Ramos (cell line): Measurements from ENCODE around the gene RALGPS1.

Source experiments
- in situ Hi-C: fragments of 300-500 bp; cut with MboI; formaldehyde crosslinking; loops from one replicate; pipeline ENCODE4 v1.14.3; 2022; ENCODE audit warnings: low sequenced_read_pairs; ENCODE audit not compliant: unreplicated experiment

Gene RALGPS1

GRCh38 chr9:127224883-127225739 is 310.5 kb downstream of the RALGPS1 start:
- in situ Hi-C loops = loop anchor here (5.0 kb wide), 1 partner anchor 172 kb away; the partner anchor contains the start of gene SLC2A8

- in situ Hi-C loops = no loop called here
These were observed 311.4 kb downstream of the RALGPS1 start for GRCh38 chr9:127225801-127226625.

GRCh38 chr9:127229691-127230417 is 315.3 kb downstream of the RALGPS1 start:
- in situ Hi-C loops = no loop called here

- in situ Hi-C loops = no loop called here
These were observed 317.1 kb downstream of the RALGPS1 start for GRCh38 chr9:127231666-127232065.

GRCh38 chr9:127232833-127233549 is 318.4 kb downstream of the RALGPS1 start:
- in situ Hi-C loops = no loop called here

GRCh38 chr9:127233550-127233949 is 319.0 kb downstream of the RALGPS1 start:
- in situ Hi-C loops = no loop called here

GRCh38 chr9:127233989-127234388 is 319.4 kb downstream of the RALGPS1 start:
- in situ Hi-C loops = no loop called here

- in situ Hi-C loops = no loop called here
These were observed 323.2 kb downstream of the RALGPS1 start for GRCh38 chr9:127237801-127238200.

GRCh38 chr9:127241354-127241753 is 326.8 kb downstream of the RALGPS1 start:
- in situ Hi-C loops = no loop called here

- in situ Hi-C loops = no loop called here
These were observed 330.3 kb downstream of the RALGPS1 start for GRCh38 chr9:127244609-127245601.

GRCh38 chr9:127245637-127246164 is 331.1 kb downstream of the RALGPS1 start:
- in situ Hi-C loops = no loop called here

GRCh38 chr9:127248241-127248640 is 333.7 kb downstream of the RALGPS1 start:
- in situ Hi-C loops = no loop called here

- in situ Hi-C loops = no loop called here
These were observed 335.3 kb downstream of the RALGPS1 start for GRCh38 chr9:127249877-127250276.

- in situ Hi-C loops = no loop called here
These were observed 336.4 kb downstream of the RALGPS1 start for GRCh38 chr9:127250896-127251391.

- in situ Hi-C loops = no loop called here
These were observed 338.1 kb downstream of the RALGPS1 start for GRCh38 chr9:127252410-127253318.

GRCh38 chr9:127253446-127253845 is 338.9 kb downstream of the RALGPS1 start:
- in situ Hi-C loops = no loop called here

GRCh38 chr9:127255692-127256091 is 341.1 kb downstream of the RALGPS1 start:
- in situ Hi-C loops = no loop called here
